AG04449 (cell line): ENCODE measurements around the gene CCDC7.
"Not testable (repeated sequence)": the region's sequence is repeated elsewhere in the genome, so short reads cannot be mapped to it uniquely, and the experiment has no call there.

ENCODE experiments used
- CTCF ChIA-PET: fragments of 350-600 bp; formaldehyde crosslinking; extraction: SDS; loops from one replicate; lab custom pipeline; 2021; ENCODE audit warnings: antibody characterized with exemption; lab: Yijun Ruan, JAX
- POLR2A ChIA-PET: fragments of 400-600, 350-600 bp; formaldehyde crosslinking; extraction: SDS; loops from one replicate; lab custom pipeline; 2020; ENCODE audit warnings: antibody characterized with exemption, inconsistent platforms; lab: Yijun Ruan, JAX
- DNase-seq: peaks from one replicate; pipeline ENCODE4 v3.0.0-alpha.2; 2010; ENCODE audit warnings: low read depth, low spot score
- H3K4me3 ChIP-seq: 2 replicates; pipeline ENCODE4 v1.5.1; 2011; ENCODE audit warnings: low read depth, mild to moderate bottlenecking, control low read depth, low read length
- TF ChIP-seq, protein P1 (sequence below): IDR thresholded peaks from one replicate; pipeline ENCODE4 v1.5.1; 2011; ENCODE audit warnings: mild to moderate bottlenecking, moderate library complexity, low read length, control low read depth, inconsistent platforms; ENCODE audit not compliant: insufficient read depth; ENCODE audit errors: missing control alignments

Gene CCDC7

GRCh38 chr10:32751582-32751981 is 305.6 kb downstream of the CCDC7 start:
- H3K4me3 ChIP-seq, result no peak overlapping the region
- DNase-seq, result no peak
- POLR2A ChIA-PET, result no interaction called here
- CTCF ChIA-PET, result no interaction called here
- TF ChIP-seq, protein P1, sequence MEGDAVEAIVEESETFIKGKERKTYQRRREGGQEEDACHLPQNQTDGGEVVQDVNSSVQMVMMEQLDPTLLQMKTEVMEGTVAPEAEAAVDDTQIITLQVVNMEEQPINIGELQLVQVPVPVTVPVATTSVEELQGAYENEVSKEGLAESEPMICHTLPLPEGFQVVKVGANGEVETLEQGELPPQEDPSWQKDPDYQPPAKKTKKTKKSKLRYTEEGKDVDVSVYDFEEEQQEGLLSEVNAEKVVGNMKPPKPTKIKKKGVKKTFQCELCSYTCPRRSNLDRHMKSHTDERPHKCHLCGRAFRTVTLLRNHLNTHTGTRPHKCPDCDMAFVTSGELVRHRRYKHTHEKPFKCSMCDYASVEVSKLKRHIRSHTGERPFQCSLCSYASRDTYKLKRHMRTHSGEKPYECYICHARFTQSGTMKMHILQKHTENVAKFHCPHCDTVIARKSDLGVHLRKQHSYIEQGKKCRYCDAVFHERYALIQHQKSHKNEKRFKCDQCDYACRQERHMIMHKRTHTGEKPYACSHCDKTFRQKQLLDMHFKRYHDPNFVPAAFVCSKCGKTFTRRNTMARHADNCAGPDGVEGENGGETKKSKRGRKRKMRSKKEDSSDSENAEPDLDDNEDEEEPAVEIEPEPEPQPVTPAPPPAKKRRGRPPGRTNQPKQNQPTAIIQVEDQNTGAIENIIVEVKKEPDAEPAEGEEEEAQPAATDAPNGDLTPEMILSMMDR, result no peak

- DNase-seq, CTCF ChIA-PET, H3K4me3 ChIP-seq, POLR2A ChIA-PET: not testable (repeated sequence)
Measured at GRCh38 chr10:32754900-32755299, 309.0 kb downstream of the CCDC7 start.

GRCh38 chr10:32771217-32771616 is 325.3 kb downstream of the CCDC7 start:
- DNase-seq, result no peak
- ChIA-PET POLR2A (no interaction called here), CTCF (no interaction called here)
- H3K4me3 ChIP-seq, result no peak overlapping the region
- TF ChIP-seq, protein P1, result no peak

DNA sequence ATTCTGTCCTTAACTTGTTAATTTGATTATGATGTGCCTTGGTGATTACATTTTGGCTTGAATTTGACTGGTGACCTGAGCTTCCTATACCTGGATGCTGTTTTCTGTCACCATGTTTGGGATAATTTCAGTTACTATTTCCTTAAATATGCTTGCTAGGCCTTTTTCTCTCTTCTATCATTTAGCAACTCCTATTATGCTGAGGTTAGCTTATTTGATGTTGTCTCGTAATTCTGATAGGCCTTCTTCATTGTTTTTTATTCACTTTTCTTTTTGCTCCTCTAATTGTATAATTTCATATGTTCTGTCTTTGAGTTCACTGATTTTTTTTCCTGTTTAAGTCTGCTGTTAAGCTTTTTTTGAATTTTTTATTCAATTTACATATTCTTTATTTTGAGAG is 327.2 kb downstream of the CCDC7 start:
- ChIA-PET POLR2A (no interaction called here), CTCF (no interaction called here)
- TF ChIP-seq, protein P1, result no peak
- no peak for DNase-seq
- no peak overlapping the region for H3K4me3 ChIP-seq

DNA sequence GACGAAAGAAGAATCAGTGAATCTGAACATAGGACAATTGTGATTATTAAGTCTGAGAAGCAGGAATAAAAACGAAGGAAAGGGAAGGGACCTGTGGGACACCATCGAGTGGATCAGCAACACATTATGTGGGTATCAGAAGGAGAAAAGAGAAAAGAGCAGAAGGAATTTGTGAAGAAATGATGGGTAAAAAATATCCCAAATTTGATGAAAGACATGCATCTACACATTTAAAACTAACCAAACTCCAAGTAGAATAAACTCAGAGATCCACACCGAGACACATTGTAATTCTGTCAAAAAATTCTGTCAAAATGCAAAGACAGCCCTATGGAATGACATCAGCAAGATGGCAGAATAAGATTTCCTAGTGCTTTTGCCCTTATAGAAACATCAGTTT is 341.0 kb downstream of the CCDC7 start:
- TF ChIP-seq, protein P1, result no peak
- POLR2A ChIA-PET, result no interaction called here
- no peak for DNase-seq
- H3K4me3 ChIP-seq, result no peak overlapping the region
- CTCF ChIA-PET, result interaction anchor here (1.4 kb wide), 1 partner anchor 221 kb away, joined by 3 read pairs; no protein-coding TSS in a partner anchor

GRCh38 chr10:32787690-32788284 is 341.8 kb downstream of the CCDC7 start:
- CTCF ChIA-PET, result no interaction called here
- H3K4me3 ChIP-seq, result no peak overlapping the region
- POLR2A ChIA-PET, result no interaction called here
- DNase-seq, result no peak
- TF ChIP-seq, protein P1, result no peak

DNA sequence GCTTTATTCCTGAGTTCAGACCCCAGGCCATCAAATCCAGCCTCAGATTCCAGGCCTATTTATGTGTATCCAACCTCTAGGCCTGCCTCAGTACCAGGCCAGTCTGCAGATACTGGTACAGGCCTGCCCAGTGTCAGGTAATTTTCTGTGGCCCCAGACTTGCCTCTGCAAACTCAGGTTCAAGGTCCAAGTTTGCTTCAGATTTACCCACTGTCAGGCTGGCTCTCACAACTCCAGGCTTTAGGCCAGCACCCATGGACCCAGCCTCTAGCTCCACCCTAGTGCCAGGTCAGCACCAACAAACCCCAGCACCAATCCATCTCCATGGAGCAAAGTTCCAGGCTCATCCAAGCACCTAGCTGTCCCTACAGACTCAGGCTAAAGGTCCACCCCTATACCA is 342.4 kb downstream of the CCDC7 start:
- no peak for DNase-seq
- POLR2A ChIA-PET, result no interaction called here
- CTCF ChIA-PET, result no interaction called here
- TF ChIP-seq, protein P1, result no peak
- no peak overlapping the region for H3K4me3 ChIP-seq
